Activated CD4-positive, alpha-beta T cell treated with anti-CD3 and anti-CD28 coated beads for 1 hour (primary cell): ENCODE measurements around the gene CLDN14.

Source experiments
- DNase-seq: peaks from one replicate; pipeline ENCODE4 v3.0.0-alpha.2; 2020

Gene CLDN14

GRCh38 chr21:36430841-36431240 lies 49.1 kb downstream of the CLDN14 start:
- DNase-seq = no peak

GRCh38 chr21:36429947-36430546 lies 49.9 kb downstream of the CLDN14 start:
- DNase-seq = peak; percentile 61

- no peak for DNase-seq
Measured at GRCh38 chr21:36428761-36429432, 51.0 kb downstream of the CLDN14 start.

GRCh38 chr21:36427502-36427901 lies 52.4 kb downstream of the CLDN14 start:
- no peak for DNase-seq

- no peak for DNase-seq
Measured at GRCh38 chr21:36425286-36425685, 54.6 kb downstream of the CLDN14 start.

GRCh38 chr21:36424592-36424991 lies 55.3 kb downstream of the CLDN14 start:
- no peak for DNase-seq

- DNase-seq = no peak
Measured at GRCh38 chr21:36423771-36424433, 56.0 kb downstream of the CLDN14 start.

- DNase-seq = no peak
Measured at GRCh38 chr21:36422279-36423098, 57.4 kb downstream of the CLDN14 start.

- no peak for DNase-seq
Measured at GRCh38 chr21:36420571-36421339, 59.2 kb downstream of the CLDN14 start.

- peak; percentile 28 for DNase-seq
Measured at GRCh38 chr21:36419996-36420395, 59.9 kb downstream of the CLDN14 start.

- no peak for DNase-seq
Measured at GRCh38 chr21:36419241-36419640, 60.7 kb downstream of the CLDN14 start.

- no peak for DNase-seq
Measured at GRCh38 chr21:36415375-36415774, 64.5 kb downstream of the CLDN14 start.

GRCh38 chr21:36412916-36413315 lies 67.0 kb downstream of the CLDN14 start:
- no peak for DNase-seq

- no peak for DNase-seq
Measured at GRCh38 chr21:36411301-36411700, 68.6 kb downstream of the CLDN14 start.
